Kidney (tissue), 14 donors: ENCODE data around the gene RIOK1. TPM values are rescaled to one million over a fixed set of nuclear protein-coding genes. Genes with fewer than 3 reads are reported as not detected.
"Not testable (repeated sequence)": the region's sequence is repeated elsewhere in the genome, so short reads cannot be mapped to it uniquely, and the experiment has no call there.

Source experiments
- DNase-seq, 5 donors: peaks; one replicate each; pipeline ENCODE4 v3.0.0-alpha.2; 2013 to 2020
- FAIRE-seq: peaks from 2 replicates; lab custom pipeline; 2012; peaks lifted over from hg19 to GRCh38; lab: Jason Lieb, UNC
- H3K27ac ChIP-seq, 2 donors: one replicate each; pipeline ENCODE4 v1.7.0; 2013; ENCODE audit warnings: low read depth in 2 of 2, low read length in 2 of 2, inconsistent platforms in 1 of 2
- H3K27me3 ChIP-seq: one replicate; pipeline ENCODE4 v1.7.1; 2013; ENCODE audit warnings: low read length, inconsistent platforms; ENCODE audit not compliant: control insufficient read depth, insufficient read depth
- H3K36me3 ChIP-seq, 3 donors: one replicate each; pipeline versions ENCODE4 v1.7.0 to v1.7.1; 2013; ENCODE audit warnings: low read length in 3 of 3, control low read depth in 1 of 3, inconsistent platforms in 1 of 3; ENCODE audit not compliant: insufficient read depth in 3 of 3, control insufficient read depth in 2 of 3
- H3K4me1 ChIP-seq, 3 donors: one replicate each; pipeline versions ENCODE4 v1.7.0 to v1.7.1; 2013; ENCODE audit warnings: low read length in 3 of 3, inconsistent platforms in 1 of 3, low read depth in 1 of 3; ENCODE audit not compliant: control insufficient read depth in 2 of 3, insufficient read depth in 2 of 3
- H3K4me3 ChIP-seq, 3 donors: one replicate each; pipeline versions ENCODE4 v1.7.0 to v1.8.1; 2013; ENCODE audit warnings: low read length in 3 of 3, control low read depth in 1 of 3, inconsistent platforms in 1 of 3
- H3K9ac ChIP-seq, 3 donors: one replicate each; pipeline versions ENCODE4 v1.7.0 to v1.7.1; 2013; ENCODE audit warnings: low read length in 3 of 3, control low read depth in 1 of 3, inconsistent platforms in 1 of 3
- H3K9me3 ChIP-seq, 3 donors: one replicate each; pipeline versions ENCODE4 v1.7.0 to v1.7.1; 2013; ENCODE audit warnings: low read length in 3 of 3, control low read depth in 1 of 3, inconsistent platforms in 1 of 3; ENCODE audit not compliant: control insufficient read depth in 2 of 3, insufficient read depth in 1 of 3
- CTCF ChIP-seq: IDR thresholded peaks from 3 replicates; pipeline ENCODE4 v1.5.1; 2012; ENCODE audit warnings: mild to moderate bottlenecking, moderate library complexity, borderline replicate concordance; ENCODE audit not compliant: insufficient read depth; ENCODE audit errors: extremely low read depth
- intact Hi-C: fragments of 100-400 bp; cut with DNase I; formaldehyde crosslinking; loops from one replicate; pipeline ENCODE4 v1.11.1; 2022
- polyA plus RNA-seq: library from polyadenylated mRNA; stranded (reverse); fragments of 350-450 nt; fragmentation: Illumina TruSeq; extraction: RNeasy Lipid Tissue Mini Kit (QIAGEN cat#74804); gene quantifications from one replicate; pipeline ENCODE4 v1.2.3, GENCODE V29; 2014; ENCODE audit warnings: low read depth, low replicate concordance; ENCODE audit not compliant: insufficient read depth
- total RNA-seq: library from RNA; stranded (reverse); fragmentation: NEBNext Ultra II Directional; extraction: Animal tissue kit (Norgen Biotek cat#: 25700); gene quantifications from one replicate; pipeline ENCODE4 v1.2.1, GENCODE V29; 2021
- donor health status: control.
- donor health status: control.
- donor health status: control.
- donor health status: control.
- donor health status: control.
- donor health status: DM: yes; HTN: yes; CAD: no.
- donor health status: Normal renal cell carcinoma (clear cell type).

RIOK1 gene
- total and polyA plus RNA-seq, 2 donors from 2014 or later: 8.5 to 19.8 TPM

GRCh38 chr6:7451326-7451725 lies 61.7 kb downstream of the RIOK1 start:
- H3K36me3 ChIP-seq: no peaks in the 10 kb centered on the region
- no peaks in the 10 kb centered on the region for H3K4me1 ChIP-seq
- H3K27ac ChIP-seq: no peak overlapping the region
- TF ChIP-seq CTCF: no peak
- FAIRE-seq (no peak), DNase-seq (no peak)
- no peaks in the 10 kb centered on the region for H3K9me3 ChIP-seq
- no peak overlapping the region for H3K4me3 ChIP-seq
- no peak overlapping the region for H3K9ac ChIP-seq
- intact Hi-C loops: no loop called here
- no peaks in the 10 kb centered on the region for H3K27me3 ChIP-seq

GRCh38 chr6:7452898-7453297 lies 63.3 kb downstream of the RIOK1 start:
- no peak overlapping the region for H3K4me3 ChIP-seq
- no peaks in the 10 kb centered on the region for H3K36me3 ChIP-seq
- no peaks in the 10 kb centered on the region for H3K27me3 ChIP-seq
- FAIRE-seq (no peak), DNase-seq (no peak)
- H3K27ac ChIP-seq: no peak overlapping the region
- TF ChIP-seq CTCF: no peak
- no peaks in the 10 kb centered on the region for H3K4me1 ChIP-seq
- no peaks in the 10 kb centered on the region for H3K9me3 ChIP-seq
- no peak overlapping the region for H3K9ac ChIP-seq
- intact Hi-C loops: no loop called here

GRCh38 chr6:7454696-7455358 lies 65.2 kb downstream of the RIOK1 start:
- intact Hi-C loops: no loop called here
- no peaks in the 10 kb centered on the region for H3K36me3 ChIP-seq
- no peaks in the 10 kb centered on the region for H3K9me3 ChIP-seq
- H3K27me3 ChIP-seq: no peaks in the 10 kb centered on the region
- no peak for TF ChIP-seq CTCF
- no peak overlapping the region for H3K27ac ChIP-seq
- FAIRE-seq: no peak
- H3K4me3 ChIP-seq: no peak overlapping the region
- no peaks in the 10 kb centered on the region for H3K4me1 ChIP-seq
- no peak overlapping the region for H3K9ac ChIP-seq
- no peak for DNase-seq

- intact Hi-C loops, DNase-seq, H3K9ac ChIP-seq, H3K9me3 ChIP-seq, H3K4me3 ChIP-seq, H3K4me1 ChIP-seq, H3K36me3 ChIP-seq, H3K27ac ChIP-seq, H3K27me3 ChIP-seq, FAIRE-seq: not testable (repeated sequence)
Measured at GRCh38 chr6:7456302-7456701, 66.7 kb downstream of the RIOK1 start.
